ENCODE data around the gene DCAF17. TPM values are rescaled to one million over a fixed set of nuclear protein-coding genes. Genes with fewer than 3 reads are reported as not detected.

DCAF17 gene
- total RNA-seq (2014; rRNA removed; shearing (Covaris generic)) (24.1 and 25.9 TPM in 2 replicates), total RNA-seq (2022) (39.8 and 40.9 TPM in 2 replicates), Bru-seq, nascent RNA (percentile 87 among the genes with signal in this experiment), BruChase-seq, experiment 1, labeled RNA remaining after a 6-hour chase (percentile 84 among the genes with signal in this experiment), BruChase-seq, experiment 2, labeled RNA remaining after a 2-hour chase (percentile 90 among the genes with signal in this experiment)
- long read RNA-seq, full-length matches to known transcripts, result 6 of 31 reads
- long read RNA-seq, partial matches to known transcripts, result 2 of 31 reads
- long read RNA-seq, other reads (novel, unspliced or antisense), result 23 of 31 reads

GRCh38 chr2:171434013-171434989 is at the start of gene DCAF17:
Gene DCAF17, plus strand, starts transcription at chr2:171434226. Its CDS starts 352 bp downstream, at chr2:171434578.
- CTCF ChIA-PET (ENCODE audit: unreplicated experiment), result interaction anchor here (0.6 to 1.0 kb wide), 3 partner anchors 31 to 478 kb away, joined by 3 to 4 read pairs (median 4); no protein-coding TSS in a partner anchor
- peaks cover 23% of the 10 kb centered on the region for H3K4me1 ChIP-seq (ENCODE audit: insufficient read depth, low read length, poor library complexity, severe bottlenecking)
- H4K20me1 ChIP-seq (ENCODE audit: insufficient read depth, low read length), result no peaks in the 10 kb centered on the region
- no peak for TF ChIP-seq EZH2phosphoT487 (IDR thresholded peaks at IDR 0.05; ENCODE audit: borderline replicate concordance, low read depth, low read length)
- no peak; the same call in none of the 2 replicates for TF ChIP-seq CTCF (conservative IDR thresholded peaks at IDR 0.05; ENCODE audit: low read length)
- H3K9me2 ChIP-seq (ENCODE audit: insufficient read depth, low read length), result no peaks in the 10 kb centered on the region
- peak within 1 kb of the TSS; percentile 98 for H3K4me2 ChIP-seq (ENCODE audit: low read length)
- H3K36me3 ChIP-seq (ENCODE audit: insufficient read depth, low read length), result peaks cover 65% of the 10 kb centered on the region
- peaks cover 74% of the 10 kb centered on the region for H3K79me2 ChIP-seq (ENCODE audit: insufficient read depth, low read depth, low read length)
- peaks cover 40% of the 10 kb centered on the region for H3K9me3 ChIP-seq (ENCODE audit: low read length)
- H3K27ac ChIP-seq (ENCODE audit: low read depth, low read length, poor library complexity, severe bottlenecking), result peak within 1 kb of the TSS; percentile 93
- intact Hi-C loops (cut with micrococcal nuclease; ENCODE audit: unreplicated experiment), result loop anchor here (1.0 to 10.0 kb wide), 4 partner anchors 110 to 1120 kb away; partner anchors contain the start of gene PDK1
- peak; percentile 99 for DNase-seq (ENCODE audit: low spot score)
- H2AFZ ChIP-seq (ENCODE audit: low read length), result peak within 1 kb of the TSS; percentile 94
- peak within 1 kb of the TSS; percentile 88 for H3K4me3 ChIP-seq (ENCODE audit: low read depth, low read length, poor library complexity, severe bottlenecking)
- BruUV-seq (replicated peaks), result no TSS peak
- POLR2A ChIA-PET, result interaction anchor here (0.6 to 1.1 kb wide), 7 partner anchors 99 to 505 kb away, joined by 3 to 5 read pairs (median 3); partner anchors contain the start of gene GORASP2

GRCh38 chr2:171386627-171387026 is 47.4 kb upstream of the DCAF17 start:
- no peak for TF ChIP-seq CTCF (conservative IDR thresholded peaks at IDR 0.05; ENCODE audit: low read length)
- TF ChIP-seq EZH2phosphoT487 (IDR thresholded peaks at IDR 0.05; ENCODE audit: borderline replicate concordance, low read depth, low read length), result no peak
- Histone ChIP-seq H2AFZ (ENCODE audit: low read length) (no peak overlapping the region), H3K27ac (ENCODE audit: low read depth, low read length, poor library complexity, severe bottlenecking) (no peak overlapping the region), H3K4me2 (ENCODE audit: low read length) (peak overlapping the region; percentile 16; the same call in 1 of the 2 replicates), H3K36me3 (ENCODE audit: insufficient read depth, low read length) (peaks cover 12% of the 10 kb centered on the region), H4K20me1 (ENCODE audit: insufficient read depth, low read length) (no peaks in the 10 kb centered on the region), H3K9me2 (ENCODE audit: insufficient read depth, low read length) (no peaks in the 10 kb centered on the region), H3K9me3 (ENCODE audit: low read length) (no peaks in the 10 kb centered on the region), H3K4me3 (ENCODE audit: low read depth, low read length, poor library complexity, severe bottlenecking) (no peak overlapping the region), H3K79me2 (ENCODE audit: insufficient read depth, low read depth, low read length) (no peaks in the 10 kb centered on the region; the same call in 1 of the 2 replicates), H3K4me1 (ENCODE audit: insufficient read depth, low read length, poor library complexity, severe bottlenecking) (peaks cover 67% of the 10 kb centered on the region)
- ChIA-PET CTCF (ENCODE audit: unreplicated experiment) (no interaction called here), POLR2A (interaction anchor here (0.8 to 2.5 kb wide), 8 partner anchors 7 to 383 kb away, joined by 3 to 8 read pairs (median 4); no protein-coding TSS in a partner anchor)
- peak; percentile 15 for DNase-seq (ENCODE audit: low spot score)
- BruUV-seq (replicated peaks), result no TSS peak
- intact Hi-C loops (cut with micrococcal nuclease; ENCODE audit: unreplicated experiment), result no loop called here
